Ovary (tissue), 9 donors: Measurements from ENCODE around the gene GINS3. TPM values are rescaled to one million over a fixed set of nuclear protein-coding genes. Genes with fewer than 3 reads are reported as not detected.

ENCODE experiments used
- DNase-seq, 5 donors: peaks; one replicate each; pipeline ENCODE4 v3.0.0-alpha.2; 2019 to 2020
- H3K27ac ChIP-seq, 2 donors: fragments of 200-600 bp; one replicate each; pipeline versions ENCODE4 v1.5.1 to v1.8.0; 2019 to 2022
- H3K27me3 ChIP-seq: fragments of 200-600 bp; one replicate; pipeline ENCODE4 v1.8.0; 2022
- H3K36me3 ChIP-seq: fragments of 200-600 bp; sonication (generic); one replicate; pipeline ENCODE4 v1.5.1; 2019
- H3K4me1 ChIP-seq: one replicate; pipeline ENCODE4 v1.8.1; 2013; ENCODE audit warnings: mild to moderate bottlenecking, moderate library complexity; ENCODE audit not compliant: insufficient read depth
- H3K4me3 ChIP-seq: fragments of 200-600 bp; sonication (generic); one replicate; pipeline ENCODE4 v1.5.1; 2017
- H3K9me3 ChIP-seq, 2 donors: fragments of 200-600 bp in 1 of 2; sonication (generic) in 1 of 2; one replicate each; pipeline versions ENCODE4 v1.5.1 to v1.8.1; 2013 to 2019; ENCODE audit warnings: mild to moderate bottlenecking in 1 of 2, moderate library complexity in 1 of 2
- CTCF ChIP-seq, 3 donors: fragments of 450-650 bp in 2 of 3; fragments of 200-600 bp in 1 of 3; IDR thresholded peaks; one replicate each; pipeline versions ENCODE4 v1.5.1 to v1.8.0; 2016 to 2022; ENCODE audit warnings: antibody characterized with exemption in 3 of 3, mild to moderate bottlenecking in 1 of 3
- EP300 ChIP-seq: sonication (generic); formaldehyde crosslinking; IDR thresholded peaks from one replicate; pipeline ENCODE4 v1.6.1; 2017; ENCODE audit warnings: antibody characterized with exemption
- POLR2A ChIP-seq: fragments of 450-650 bp; IDR thresholded peaks from one replicate; pipeline ENCODE4 v1.6.1; 2017; ENCODE audit warnings: antibody characterized with exemption, mild to moderate bottlenecking, moderate library complexity
- WGBS, 3 donors: extraction: QIAGEN DNeasy Blood & Tissue Kit in 1 of 3; methylation state at CpG; one replicate each; pipeline versions ENCODE4 v1.1.5 to v1.1.7; 2013 to 2017; 5-methylcytosine and 5-hydroxymethylcytosine counted together
- intact Hi-C, 4 donors: fragments of 100-400 bp; cut with DNase I; formaldehyde crosslinking; loops; one replicate each; pipeline versions ENCODE4 v1.11.0 to v1.15.1; 2022 to 2023
- polyA plus RNA-seq, 2 donors: library from polyadenylated mRNA; stranded (reverse); fragments of 200-250 nt in 1 of 2; fragments of 350-450 nt in 1 of 2; fragmentation: Illumina TruSeq in 1 of 2; extraction: RNeasy Lipid Tissue Mini Kit (QIAGEN cat#74804) in 1 of 2; gene quantifications; one replicate each; pipeline ENCODE4 v1.2.3, GENCODE V29; 2013 to 2014
- total RNA-seq, 7 donors: library from RNA; depleted of rRNA in 2 of 7; stranded (reverse); fragments of >200 nt in 2 of 7; fragmentation: NEBNext Ultra II Directional in 3 of 7; extraction: Animal tissue kit (Norgen Biotek cat#: 25700) in 3 of 7; gene quantifications; one replicate each; pipeline versions ENCODE4 v1.1.0 to v1.2.4, GENCODE V29; 2016 to 2023
- donor health status: DM: no; HTN: no; CAD: no; lungs with moderate emphysema.
- donor health status: DM: no; HTN: no; CAD: no.
- donor health status: Bipolar disorder and iron deficiency.
- donor health status: DM: yes; HTN: yes; CAD: no.
- donor health status: DM: no; HTN: no; CAD: no.
- donor health status: DM: yes; HTN: yes; CAD: no.

Gene GINS3
- total and polyA plus RNA-seq, 9 donors, result 0.72 to 4.8 (median 1.7) TPM

- WGBS, 3 donors, result 67 to 72% (median 67%) methylated on average over 1 of the region's 1 CpG
- no peaks in the 10 kb centered on the region for H3K4me1 ChIP-seq
- no peaks in the 10 kb centered on the region for H3K36me3 ChIP-seq
- intact Hi-C loops, result loop anchor here in 1 of 4 donors (2.0 kb wide), 1 partner anchor 71 kb away; no protein-coding TSS in a partner anchor
- no peaks in the 10 kb centered on the region for H3K27me3 ChIP-seq
- no peaks in the 10 kb centered on the region for H3K9me3 ChIP-seq
- DNase-seq, result no peak
- H3K27ac ChIP-seq, result no peak overlapping the region
- no peak overlapping the region for H3K4me3 ChIP-seq
- TF ChIP-seq CTCF (IDR thresholded peaks at IDR 0.05) (no peak), POLR2A (no peak), EP300 (no peak)
Observed at GRCh38 chr16:58381661-58382060, 10.6 kb upstream of the GINS3 start.

- Histone ChIP-seq H3K27ac (no peak overlapping the region), H3K4me1 (no peaks in the 10 kb centered on the region), H3K36me3 (no peaks in the 10 kb centered on the region), H3K9me3 (no peaks in the 10 kb centered on the region), H3K4me3 (no peak overlapping the region), H3K27me3 (no peaks in the 10 kb centered on the region)
- intact Hi-C loops, result no loop called here
- 80 to 81% (median 80%) methylated on average over 5 of the region's 5 CpGs for WGBS, 3 donors
- no peak for TF ChIP-seq POLR2A
- no peak for TF ChIP-seq CTCF (IDR thresholded peaks at IDR 0.05)
- TF ChIP-seq EP300, result no peak
- DNase-seq, result no peak
Observed at GRCh38 chr16:58384437-58385055, 7.7 kb upstream of the GINS3 start.

GRCh38 chr16:58385218-58385773, 7.0 kb upstream of the GINS3 start:
- intact Hi-C loops, result no loop called here
- H3K36me3 ChIP-seq, result no peaks in the 10 kb centered on the region
- 67 to 75% (median 72%) methylated on average over 7 of the region's 7 CpGs for WGBS, 3 donors
- TF ChIP-seq EP300, result no peak
- TF ChIP-seq POLR2A, result no peak
- TF ChIP-seq CTCF (IDR thresholded peaks at IDR 0.05), result no peak
- no peaks in the 10 kb centered on the region for H3K9me3 ChIP-seq
- no peak for DNase-seq
- no peak overlapping the region for H3K27ac ChIP-seq
- H3K4me3 ChIP-seq, result no peak overlapping the region
- H3K4me1 ChIP-seq, result no peaks in the 10 kb centered on the region
- no peaks in the 10 kb centered on the region for H3K27me3 ChIP-seq

- Histone ChIP-seq H3K27ac (no peak overlapping the region), H3K4me1 (no peaks in the 10 kb centered on the region), H3K27me3 (no peaks in the 10 kb centered on the region), H3K9me3 (no peaks in the 10 kb centered on the region), H3K4me3 (no peak overlapping the region), H3K36me3 (no peaks in the 10 kb centered on the region)
- DNase-seq, result no peak
- intact Hi-C loops, result no loop called here
- TF ChIP-seq POLR2A, result no peak
- TF ChIP-seq CTCF (IDR thresholded peaks at IDR 0.05), result no peak
- no peak for TF ChIP-seq EP300
Observed at GRCh38 chr16:58389724-58390123, 2.5 kb upstream of the GINS3 start.
